Non-pigmented ciliary epithelial cell (primary cell): ENCODE data around the gene SAP30L.
A peak's percentile ranks its signal among the peaks of the same experiment; 100 is the strongest.

Experiments used
- DNase-seq: peaks from one replicate; pipeline ENCODE4 v3.0.0-alpha.2; 2010; ENCODE audit warnings: low read depth

Gene SAP30L

DNA sequence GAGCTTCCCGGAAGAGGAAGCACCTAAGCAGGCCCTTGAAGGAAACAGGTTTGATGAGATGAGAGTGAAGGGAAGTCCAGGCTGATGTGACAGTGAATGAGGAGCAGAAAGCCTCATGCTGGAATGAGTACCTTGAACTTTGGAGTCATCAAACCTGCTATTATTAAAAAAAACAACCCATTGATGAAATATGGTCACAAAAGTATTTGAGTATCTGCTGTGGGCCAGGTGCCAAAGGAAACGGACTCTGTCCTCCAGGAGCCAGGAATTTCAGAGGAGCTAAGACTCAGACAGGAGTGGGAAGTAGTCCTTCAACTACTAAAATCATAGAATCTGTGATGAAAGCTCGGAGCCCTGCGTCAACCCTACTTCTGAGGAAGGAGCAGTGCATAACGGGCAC is 20.4 kb downstream of the SAP30L start:
- no peak for DNase-seq

DNA sequence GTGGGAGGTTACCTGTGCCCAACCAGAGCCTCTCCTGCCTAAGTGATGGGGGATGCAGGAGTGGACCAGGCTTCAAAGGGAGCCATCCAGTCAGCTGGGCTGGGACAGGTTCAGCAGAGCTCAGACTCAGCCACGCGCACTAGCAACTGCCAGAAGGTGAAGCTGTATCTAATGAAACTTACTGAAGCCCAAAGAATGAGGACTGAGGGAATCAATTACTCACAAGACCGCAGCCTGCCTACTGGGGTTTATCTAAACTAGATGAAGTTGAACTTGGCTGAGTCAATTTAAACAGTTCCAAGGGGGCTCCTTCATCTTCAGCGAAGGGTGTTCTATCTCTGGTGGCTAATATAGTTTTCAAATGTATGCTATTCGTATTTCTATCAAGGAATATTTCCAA is 20.9 kb downstream of the SAP30L start:
- DNase-seq, result peak; percentile 44

DNA sequence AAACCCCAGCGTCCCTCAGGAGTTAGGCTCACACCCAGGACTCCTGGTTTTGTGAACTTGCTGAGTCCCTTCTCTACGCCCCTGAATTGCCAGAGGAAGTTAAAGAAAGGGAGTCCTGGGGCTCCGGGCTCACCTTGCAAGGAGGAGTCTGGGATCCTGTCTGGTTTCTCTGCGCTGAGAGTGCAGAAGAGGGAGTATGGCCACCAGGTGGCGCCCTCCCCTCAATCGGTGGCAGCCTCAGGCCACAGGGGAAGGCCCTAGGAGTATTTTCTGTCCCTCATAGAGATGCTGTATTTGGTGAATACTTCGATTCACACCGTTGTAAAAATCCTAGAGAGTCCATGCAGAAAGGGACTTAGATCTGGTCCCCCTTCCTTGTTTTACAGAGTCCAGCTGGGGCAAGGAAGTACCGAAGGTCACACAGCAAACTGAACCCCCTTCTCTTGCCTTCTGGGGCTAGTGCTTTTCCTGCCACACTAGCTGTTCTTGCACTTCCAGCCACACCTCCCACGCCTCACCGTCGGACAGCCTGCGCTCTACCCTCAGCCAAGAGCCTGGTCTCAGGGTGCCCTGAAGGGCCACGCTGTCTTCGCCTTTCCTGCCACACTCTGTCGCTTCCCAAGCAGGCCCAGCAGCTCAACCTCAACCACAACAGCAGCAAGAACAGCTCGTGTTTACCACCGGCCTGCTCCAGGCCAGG is 22.0 kb downstream of the SAP30L start:
- no peak for DNase-seq

DNA sequence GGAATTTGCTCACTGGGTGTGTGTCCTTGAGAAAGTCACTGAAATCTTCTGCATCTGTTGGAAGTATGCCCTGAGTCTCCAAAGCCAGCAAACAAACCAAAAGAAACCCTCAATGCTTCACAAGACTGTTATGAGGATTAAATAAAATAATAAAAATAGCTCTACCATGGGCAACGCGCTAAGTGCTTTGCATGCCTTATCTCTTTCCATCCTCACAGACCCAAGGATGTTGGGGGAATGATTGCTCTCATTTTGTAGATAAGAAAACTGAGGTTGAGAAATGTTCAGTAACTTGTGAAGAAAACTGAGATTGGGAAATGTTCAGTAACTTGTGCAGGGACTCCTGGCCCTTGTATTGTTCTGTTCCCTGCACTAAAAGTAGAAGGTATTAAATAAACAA is 24.3 kb downstream of the SAP30L start:
- no peak for DNase-seq

DNA sequence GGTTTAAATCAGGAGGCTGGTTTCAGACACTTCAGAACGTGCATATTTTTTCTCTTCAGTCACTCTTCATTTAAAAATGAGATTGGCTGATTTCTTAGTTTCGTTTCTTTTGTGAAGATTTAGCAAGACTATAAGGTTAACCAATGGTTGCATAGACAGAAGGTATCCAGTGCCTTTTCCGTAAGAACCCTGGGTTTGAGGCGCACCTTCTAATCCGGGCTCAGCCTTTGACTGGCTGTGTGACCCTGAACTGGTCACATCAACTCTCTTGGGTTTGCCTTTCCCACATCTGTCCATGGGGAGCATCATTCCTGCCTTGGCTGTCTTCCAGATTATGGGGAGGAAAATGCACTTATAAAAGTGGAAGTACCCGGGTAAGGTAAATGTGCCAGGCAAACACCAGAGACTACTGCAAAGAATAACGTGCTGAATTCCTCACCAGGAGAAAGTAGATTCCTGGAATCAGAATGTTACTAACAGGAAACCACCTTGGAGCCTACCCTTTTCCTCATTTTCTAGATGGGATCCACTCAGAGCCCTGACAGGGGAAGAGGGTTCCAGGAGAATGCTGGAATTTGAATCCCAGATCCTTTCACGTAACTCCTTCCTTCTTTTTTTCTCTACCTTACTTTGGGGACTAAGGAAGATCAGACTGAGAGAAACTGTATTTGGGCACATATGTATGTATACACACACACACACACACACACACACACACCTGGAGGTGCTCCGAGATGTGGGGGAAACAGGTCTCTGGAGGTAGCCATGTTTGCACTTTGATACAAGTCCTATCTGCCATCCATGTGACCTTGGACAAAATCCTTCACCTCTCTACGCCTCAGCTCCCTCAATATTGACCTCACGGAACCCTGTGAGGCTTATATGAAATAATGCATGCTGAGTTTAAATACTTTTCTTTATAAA is 25.4 kb downstream of the SAP30L start:
- no peak for DNase-seq

DNA sequence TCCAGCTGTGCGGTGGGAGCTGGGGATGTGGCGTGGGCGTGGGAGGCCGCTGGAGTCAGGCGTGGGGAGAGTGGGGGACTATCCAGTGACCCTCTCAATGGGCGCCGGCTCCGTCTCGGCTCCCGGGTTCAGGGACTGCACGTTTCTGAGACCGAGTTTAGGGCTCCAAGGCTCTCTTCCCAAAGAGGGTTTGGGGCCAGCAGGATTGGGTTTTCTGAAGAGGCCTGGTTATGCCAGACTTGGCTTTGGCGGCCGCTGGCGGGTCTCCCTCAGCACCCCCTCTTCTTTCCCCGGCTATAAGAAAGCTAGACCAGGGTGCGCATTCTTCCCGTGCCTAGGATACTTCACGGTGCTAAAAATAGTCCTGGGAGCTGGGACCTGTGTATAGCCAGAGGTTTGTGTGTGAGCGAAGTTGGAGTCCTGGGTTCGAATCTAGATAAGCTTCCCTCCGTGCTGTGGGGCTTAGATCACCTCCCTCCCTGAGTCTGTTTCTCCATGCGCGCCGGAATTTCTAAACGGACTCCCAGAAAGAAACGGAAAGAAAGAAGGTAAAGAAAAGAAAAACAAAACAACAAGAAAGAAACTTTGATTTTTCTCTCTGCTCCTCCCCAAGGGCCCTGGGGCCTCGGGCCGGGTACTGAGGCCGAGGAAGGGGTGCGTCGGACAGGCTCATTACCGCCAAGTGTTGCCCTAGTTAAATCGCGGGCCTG is 27.2 kb downstream of the SAP30L start:
- no peak for DNase-seq

DNA sequence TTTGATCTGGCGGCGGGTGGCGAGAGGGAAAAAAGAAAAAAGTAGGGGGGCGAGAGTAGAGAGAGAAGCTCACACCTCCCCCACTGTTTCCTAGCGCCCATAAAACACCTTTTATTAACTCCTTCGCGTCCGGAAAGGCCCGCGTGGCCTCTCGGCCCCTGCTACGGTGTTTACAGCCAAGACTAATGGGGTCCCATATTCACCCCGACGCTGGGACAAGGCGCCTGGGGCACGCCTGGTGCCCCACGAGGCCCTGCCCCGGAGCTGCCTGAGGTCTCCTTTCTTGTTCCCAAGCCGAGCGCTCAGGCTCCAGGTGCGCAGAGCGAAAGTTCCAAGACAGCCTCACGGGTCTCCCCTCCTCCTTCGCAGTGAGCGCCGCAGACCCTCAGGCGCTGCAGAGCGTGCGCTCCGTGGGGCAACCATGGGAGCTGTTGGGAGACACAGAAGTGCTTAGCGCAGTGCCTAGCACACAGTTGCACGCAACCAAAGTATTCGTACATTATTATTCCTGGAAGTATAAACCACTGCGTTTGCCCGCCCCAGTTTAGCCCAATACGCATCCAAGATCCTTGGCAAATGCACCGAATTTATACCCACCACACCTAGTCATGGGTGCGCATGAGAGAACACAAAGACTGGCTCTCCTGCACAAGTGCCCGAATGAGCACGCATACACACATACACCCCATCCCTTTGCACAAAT is 27.9 kb downstream of the SAP30L start:
- no peak for DNase-seq

DNA sequence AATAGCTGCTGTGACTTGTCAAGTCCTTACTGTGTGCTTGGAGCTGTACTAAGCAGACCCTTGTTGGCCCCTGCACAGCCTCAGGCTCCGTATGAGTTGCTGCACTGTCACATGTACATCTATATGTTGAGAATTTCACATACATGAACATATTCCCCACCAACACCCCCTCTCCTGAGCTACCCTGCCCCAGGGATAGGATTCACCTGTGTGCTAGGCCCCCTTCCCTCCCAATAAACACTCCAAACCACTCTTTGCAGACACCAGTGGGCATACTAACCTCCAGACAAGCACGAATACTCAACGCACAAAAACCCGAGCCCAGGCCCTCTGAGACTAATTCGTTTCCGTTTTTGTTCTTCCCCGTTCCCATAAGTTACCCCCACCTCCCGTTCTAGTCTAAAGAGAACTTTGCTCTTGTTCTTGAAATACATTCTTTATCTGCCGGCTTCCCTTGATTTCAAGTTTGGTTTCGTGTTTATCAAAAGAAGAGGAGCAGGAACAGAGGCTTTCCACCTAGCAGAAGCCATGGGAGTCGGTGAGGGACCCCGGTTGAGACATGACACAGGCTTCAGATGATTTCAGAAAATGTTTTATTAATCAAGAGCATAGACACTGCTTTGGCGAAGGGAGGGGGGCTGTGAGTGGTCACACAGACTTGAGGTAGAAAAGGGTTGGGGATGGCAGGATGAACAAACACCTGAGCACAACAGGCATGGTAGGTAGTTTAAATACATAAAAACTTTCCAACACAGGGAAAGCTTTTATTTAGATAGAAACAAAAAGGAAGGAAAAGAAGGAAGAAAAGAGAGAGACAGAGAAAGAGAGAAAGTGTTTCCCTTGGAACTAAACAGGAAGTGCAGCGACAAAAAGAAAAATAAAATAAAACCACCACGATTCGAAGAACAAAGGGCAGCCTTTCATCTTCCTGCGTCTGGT is 28.9 kb downstream of the SAP30L start:
- DNase-seq, result no peak

DNA sequence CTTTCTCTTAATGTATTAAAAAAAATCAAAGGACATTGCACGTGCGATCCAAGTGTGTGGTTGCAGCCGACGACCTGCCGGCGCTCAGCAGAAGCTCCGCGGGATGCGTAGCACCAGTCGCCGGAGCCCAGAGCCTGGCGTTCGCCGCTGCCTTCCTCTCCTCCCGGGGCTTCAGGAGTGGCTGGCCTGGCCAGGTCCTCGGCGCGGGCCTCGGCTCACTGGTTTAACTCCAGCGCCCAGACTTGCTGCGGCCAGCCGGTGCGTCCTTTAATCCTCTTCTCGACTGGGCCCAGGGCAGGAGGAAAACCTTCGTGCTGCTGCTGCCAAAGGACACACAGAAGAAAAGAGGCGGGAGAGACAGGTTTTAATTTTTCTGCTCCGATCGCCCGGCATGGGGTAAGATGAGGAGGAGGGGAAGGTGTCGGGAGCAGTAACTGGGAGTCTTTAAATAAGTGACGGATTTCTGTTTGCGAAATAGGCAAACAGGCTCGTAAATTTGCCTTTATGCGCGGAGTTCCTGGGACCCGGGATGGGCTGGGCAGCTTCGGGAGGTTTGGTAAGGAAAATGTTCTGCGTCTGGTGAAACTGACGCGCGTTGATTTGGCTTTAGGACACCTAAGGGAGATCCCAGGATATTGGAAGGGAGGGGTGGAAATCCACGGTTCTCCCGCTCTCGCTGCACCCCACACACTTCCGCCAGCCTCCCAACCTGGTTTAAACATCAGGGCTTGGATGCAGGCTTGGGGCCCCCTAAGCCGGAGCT is 30.0 kb downstream of the SAP30L start:
- DNase-seq, result no peak

DNA sequence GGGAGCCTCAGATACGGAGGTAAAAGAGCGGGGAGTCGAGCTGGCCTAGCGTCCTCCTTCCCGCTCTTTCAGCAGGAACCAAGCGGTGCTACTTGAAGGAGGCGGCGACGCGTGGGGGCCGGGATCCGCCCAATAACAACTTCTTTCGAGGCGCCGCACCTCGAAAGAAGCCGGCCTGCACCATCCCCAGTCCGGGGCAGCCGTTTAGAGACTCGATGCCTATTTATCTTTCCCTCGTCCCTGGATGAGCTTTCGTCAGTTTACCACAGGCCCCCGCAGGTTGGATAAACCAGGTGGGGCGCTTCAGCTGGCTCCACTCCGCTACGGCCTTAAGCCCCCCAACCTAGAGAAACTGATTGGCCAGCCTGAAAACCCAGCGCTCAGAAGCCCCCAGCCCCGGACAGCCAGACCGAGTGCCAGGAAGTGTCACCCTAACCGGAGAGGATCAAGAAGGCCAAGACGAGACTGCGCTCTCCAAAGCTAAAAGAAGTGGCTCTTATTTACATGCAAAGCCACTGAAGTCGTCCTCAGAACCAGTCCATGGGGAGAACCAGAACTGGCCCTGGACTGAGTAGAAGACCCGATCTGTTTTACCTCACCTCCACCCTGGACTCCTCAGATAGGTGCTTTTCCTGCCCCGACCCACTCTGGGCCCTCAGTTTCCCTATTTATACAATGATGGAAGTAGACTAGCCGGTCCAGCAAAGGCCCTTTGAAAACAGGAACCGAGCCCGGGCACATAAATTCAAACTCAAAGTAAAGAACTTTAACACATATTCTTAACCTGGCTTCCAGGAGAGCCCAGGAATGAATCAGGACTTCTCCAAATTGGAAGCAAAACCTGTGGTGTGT is 30.8 kb downstream of the SAP30L start:
- no peak for DNase-seq

DNA sequence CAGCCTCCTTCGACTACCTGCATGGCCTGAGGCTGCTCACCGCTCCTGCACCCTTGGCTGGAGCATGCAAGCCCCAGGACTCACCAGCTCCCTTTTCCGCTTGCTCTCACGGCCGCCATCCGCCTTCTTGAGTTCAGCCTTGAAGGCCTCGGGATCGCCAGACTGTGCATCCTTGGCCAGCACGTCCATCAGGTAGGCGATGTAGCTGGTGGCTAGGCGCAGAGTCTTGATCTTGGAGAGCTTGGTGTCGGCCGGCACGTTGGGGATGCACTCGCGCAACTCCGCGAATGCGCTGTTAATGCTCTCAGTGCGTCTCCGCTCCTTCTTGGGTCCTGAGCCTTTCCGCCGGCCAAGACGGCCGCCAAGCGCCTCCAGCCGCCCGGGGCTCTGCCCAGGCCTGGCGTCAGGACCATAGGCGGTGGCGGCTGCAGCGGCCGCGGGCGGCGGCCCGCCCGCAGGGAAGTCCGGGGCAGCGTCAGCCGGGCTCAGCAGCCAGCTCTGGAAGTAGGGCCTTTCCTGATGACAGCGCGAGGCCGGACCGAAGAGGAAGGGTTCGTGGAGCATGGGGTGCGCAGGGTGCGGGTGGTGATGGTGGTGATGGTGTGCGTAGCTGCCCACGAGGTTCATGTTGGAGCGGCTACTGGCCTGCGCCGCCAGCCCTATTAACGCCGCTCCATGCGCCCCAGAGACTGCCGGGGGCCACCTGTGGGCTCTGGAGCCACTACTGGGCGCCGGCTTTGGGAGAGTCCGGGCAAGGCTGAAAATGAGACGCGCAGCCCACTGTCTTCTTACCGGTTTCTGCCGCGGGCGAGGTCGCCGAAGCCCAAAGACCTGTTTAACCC is 31.8 kb downstream of the SAP30L start:
- no peak for DNase-seq

DNA sequence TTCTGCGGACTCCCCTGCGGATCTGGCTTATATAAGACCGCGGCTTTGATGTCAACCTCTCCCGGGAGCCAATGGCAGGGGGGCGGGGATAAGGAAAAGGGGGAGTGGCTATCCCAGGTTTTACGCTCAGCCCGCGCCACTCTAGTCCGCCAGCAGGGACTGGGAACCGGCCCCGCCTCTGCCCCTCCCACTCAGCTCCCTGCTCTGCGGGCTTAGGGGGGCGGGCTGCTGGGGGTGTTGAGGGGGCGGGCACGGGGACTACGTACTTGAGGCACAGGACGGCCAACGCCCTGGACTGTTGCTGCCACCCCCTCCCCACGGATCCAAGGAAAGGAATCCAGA is 32.4 kb downstream of the SAP30L start, which contains the start of gene HAND1:
Gene HAND1 (minus strand): TSS at position 4 of the 342 bp plus-strand sequence. CDS start 219 bp downstream, outside the sequence.
- DNase-seq, result no peak

DNA sequence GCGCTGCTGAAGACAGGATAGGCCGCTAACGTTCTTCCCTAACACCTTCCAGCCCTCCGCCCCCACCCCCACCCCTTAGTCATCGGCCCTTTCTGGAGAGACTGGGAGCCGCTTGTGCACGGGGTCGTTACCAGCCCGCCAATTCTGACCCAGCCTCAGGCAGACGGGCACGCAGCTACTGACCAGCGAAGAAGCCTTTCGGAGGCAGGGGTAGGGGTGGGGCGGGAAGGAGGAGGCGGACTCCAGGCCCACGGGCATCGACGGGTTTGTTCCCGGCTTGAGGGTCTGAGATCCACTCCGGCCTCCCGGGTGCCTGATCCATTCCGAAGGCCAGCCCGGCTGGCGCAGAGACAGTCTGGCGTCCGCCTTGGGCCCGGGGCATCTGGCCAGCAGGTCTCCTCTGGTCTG is 33.0 kb downstream of the SAP30L start:
- DNase-seq, result no peak

DNA sequence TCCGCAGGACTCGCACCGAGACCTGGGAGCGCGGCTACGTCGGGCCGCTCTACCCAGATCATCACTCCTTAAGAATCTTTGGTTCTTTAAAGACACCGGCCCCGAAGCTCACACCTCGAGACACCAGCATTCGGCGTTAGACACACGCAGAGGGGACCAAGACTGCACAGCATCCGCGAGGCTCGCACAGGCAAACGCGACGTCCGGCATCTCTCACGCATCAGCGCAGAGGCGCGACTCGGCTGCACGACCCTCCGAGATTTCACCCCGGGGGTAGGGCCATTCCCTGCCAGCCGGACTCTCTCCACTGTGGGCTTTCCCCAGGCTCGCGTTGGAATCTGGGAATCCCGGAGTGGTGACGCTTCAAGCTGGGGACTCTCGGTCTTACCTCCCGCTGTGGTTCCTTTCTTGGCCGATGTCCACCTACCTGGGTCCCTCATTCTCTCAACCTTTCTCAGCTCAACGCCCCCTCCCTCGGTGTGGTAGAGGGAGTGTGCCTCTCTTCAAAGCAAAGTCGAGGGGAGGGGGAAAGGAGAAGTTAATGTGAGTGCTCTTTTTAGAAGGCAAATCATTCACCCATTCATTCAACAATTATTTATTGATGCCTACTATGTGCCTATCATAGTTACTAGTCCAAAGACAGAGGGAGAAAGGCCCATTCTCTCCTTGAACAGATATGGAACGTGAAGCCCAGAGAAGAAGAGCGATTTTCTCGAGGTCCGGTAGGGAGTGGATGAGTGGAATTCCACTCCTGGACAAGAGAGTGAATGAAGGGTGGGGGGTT is 33.6 kb downstream of the SAP30L start:
- no peak for DNase-seq

DNA sequence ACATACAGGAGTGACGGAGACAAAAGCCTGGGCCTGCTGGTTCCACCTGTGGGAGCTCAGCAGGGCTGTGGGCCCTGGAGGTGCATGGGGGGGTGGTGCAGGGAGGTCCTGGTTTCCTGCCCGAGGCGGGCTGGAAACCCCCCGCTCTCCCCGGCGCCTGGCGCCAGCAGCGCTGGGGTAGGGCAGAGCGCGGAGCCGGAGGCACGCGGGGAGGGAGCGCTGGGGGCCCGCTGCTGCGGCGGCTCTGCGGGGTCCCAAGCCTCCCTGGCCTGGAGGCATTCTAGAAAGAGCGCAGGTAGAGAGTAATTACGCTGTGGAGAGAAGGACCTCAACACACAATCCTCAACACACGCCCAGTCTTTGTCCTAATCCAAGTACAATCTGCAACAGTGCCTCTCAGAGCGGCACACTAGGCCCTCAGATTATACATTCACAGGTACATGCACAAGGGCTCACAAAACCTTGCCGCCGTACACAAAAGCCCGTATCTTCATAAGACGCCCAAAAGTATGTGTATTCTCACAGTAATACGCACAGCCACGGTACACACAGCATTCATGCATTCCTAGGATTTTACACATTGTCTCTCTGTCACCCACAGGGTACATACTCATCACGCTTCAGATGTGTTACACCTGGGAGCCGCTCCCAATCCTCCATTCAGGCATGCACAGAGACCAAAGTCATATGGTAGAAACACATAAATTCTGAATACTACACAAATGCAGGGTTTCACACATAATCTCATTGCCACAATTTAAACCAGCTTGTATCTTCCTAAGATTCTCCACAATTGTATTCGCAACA is 34.4 kb downstream of the SAP30L start:
- DNase-seq, result no peak

DNA sequence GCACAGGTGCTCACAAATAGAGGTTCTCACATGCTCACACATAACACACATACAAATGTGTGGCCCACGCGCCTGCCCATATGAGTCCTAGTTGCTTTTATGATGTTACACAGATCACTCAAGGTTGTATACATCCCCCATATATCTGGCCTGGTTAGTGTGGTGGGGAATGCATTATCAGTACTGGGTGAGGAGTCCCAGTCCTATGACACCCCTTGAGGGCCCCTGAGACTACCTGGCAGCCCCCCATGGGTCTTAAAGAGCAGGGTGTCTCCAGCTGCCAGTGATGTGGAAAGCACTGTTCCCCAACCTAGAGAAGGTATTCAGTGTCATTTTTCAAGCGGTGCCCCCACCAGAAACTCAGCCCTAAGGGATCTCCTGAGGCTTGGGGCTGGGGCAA is 35.0 kb downstream of the SAP30L start:
- DNase-seq, result no peak
